HG02885 (cell line): ENCODE results near the gene ATP10D.

Experiments used
- ATAC-seq: cut with Tn5 transposase; IDR thresholded peaks from one replicate; pipeline ENCODE4 v1.9.1; 2021; ENCODE audit warnings: mild to moderate bottlenecking; ENCODE audit not compliant: unreplicated experiment, poor library complexity

ATP10D gene

GRCh38 chr4:47485047-47485692 lies at the start of gene ATP10D:
ATP10D (plus strand) TSS chr4:47485275; CDS start chr4:47512541, 27,266 bp downstream.
- peak; percentile 98 for ATAC-seq

DNA sequence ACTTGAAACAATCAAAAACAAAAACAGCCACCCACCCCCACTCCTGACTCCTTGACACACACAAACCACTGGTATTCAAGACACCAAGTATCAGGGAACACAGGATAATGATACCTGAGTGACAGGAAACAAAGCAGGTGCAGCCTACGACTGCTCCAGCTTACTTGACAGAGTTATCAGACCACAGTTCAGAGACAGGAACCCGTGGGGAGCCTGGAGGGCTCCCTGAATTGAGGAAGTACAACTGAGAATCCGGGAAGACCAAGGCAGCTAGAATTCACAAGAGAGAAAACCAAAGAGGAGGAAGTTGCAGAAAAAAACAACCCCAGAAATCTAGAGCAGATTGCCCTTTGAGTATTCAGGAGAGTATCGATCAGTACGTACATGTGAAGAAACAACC lies 42.1 kb upstream of the ATP10D start:
- ATAC-seq: peak; percentile 78

DNA sequence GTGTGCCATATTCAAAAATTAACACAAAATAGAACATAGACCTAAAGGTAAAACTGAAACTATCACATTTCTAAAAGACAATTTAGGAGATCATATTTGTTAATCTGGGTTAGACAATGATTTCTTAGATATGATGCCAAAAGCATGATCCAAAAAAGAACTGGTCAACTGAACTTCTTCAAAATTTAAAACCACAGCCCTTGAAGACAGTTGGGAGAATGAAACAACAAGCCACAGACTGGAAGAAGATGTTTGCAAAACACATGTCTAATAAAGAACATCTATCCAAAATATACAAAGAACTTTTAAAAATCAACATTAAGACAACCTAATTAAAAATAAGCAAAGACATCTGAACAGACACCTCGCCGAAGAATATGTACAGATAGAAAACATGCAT lies 41.0 kb upstream of the ATP10D start:
- ATAC-seq: no peak

- ATAC-seq: no peak
Measured at GRCh38 chr4:47451657-47452056, 33.4 kb upstream of the ATP10D start.

GRCh38 chr4:47462799-47463234 lies 22.3 kb upstream of the ATP10D start:
- peak; percentile 2 for ATAC-seq

DNA sequence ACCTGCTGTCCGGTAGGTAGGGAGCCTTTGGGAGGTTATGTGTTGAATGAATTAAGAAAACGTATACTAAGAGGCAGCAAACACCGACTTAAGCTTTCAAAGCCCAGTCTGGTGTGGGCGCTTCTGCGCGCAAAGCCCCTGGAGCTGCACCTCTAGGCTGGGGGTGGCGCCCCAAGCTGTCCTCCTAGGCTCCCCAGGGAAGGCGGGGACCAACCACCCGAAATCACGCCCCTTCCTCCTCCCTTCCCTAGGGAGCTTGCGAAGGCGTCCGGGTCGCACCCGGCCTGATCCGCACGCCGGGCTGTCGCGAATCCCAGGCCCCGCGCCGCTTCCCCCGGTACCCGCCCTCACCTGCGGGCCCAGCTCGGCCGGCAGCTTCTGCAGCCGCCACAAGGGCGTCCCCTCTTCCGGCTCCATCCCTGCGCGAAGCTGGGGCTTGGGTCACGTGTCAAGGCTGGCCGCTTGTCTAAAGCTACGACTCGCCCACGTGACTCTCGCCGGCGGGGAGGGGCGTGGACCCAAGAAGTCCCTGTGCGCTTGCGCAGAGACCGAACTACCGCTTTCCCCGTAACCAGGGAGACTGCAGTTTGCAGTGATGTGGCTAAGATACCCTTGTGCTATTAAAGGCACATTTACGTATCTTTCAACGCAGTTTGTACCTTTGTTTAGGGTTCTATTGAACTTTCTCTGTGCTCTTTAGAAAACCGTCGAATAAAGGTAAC lies 21.7 kb upstream of the ATP10D start, which contains the start of gene COMMD8:
COMMD8 (minus strand) TSS at position 468 of the 722 bp plus-strand sequence; CDS start at position 417, 51 bp downstream.
- peak; percentile 90 for ATAC-seq

DNA sequence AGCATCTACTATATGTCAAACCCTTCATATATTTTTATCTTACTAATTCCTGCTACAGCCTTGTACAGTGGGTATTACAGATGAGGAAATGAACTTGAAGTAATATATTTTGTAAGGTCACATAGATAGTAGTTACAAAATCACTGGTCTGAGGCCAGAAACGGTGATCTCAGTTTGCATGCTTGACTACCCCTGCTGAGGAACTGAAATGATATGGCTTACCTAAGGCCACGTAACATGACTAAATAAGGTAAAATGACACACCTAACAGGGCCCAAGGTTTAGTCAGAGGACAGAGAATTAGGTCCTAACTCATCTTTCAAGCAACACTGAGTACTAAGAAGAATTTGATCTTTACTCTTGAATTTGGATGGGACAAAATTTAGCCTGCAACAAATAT lies 20.1 kb upstream of the ATP10D start:
- ATAC-seq: peak; percentile 39

GRCh38 chr4:47466056-47466785 lies 18.9 kb upstream of the ATP10D start:
- no peak for ATAC-seq

DNA sequence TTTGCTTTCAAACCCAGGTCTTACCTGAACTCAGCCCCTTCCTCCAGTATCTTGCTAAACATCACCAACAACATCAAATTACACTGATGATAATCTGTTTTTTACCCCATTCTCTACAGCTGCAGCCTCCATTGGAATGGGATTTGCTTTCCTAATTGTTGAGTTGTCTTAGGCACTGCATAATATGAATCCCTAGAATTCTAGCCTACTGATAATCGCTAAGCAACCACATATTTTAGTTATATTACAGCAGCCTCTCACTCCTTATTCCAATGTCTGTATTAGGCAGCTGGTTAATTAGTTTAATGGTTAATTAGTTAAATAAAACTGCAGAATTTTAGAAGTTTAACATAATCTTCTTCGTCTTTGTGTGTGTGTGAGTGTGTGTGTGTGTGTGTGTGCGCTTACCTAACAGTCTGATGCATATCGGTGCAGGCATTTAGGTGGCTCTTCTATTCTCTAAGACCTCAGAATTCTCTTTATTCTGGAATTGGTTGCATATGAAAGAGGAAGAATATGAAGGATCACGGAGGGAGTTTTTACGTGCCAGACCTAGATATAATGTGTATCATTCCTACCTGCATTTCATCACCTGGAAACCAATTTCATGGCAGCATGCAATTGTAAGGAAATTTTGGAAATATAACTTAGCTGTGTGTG lies 16.2 kb upstream of the ATP10D start:
- ATAC-seq: no peak

DNA sequence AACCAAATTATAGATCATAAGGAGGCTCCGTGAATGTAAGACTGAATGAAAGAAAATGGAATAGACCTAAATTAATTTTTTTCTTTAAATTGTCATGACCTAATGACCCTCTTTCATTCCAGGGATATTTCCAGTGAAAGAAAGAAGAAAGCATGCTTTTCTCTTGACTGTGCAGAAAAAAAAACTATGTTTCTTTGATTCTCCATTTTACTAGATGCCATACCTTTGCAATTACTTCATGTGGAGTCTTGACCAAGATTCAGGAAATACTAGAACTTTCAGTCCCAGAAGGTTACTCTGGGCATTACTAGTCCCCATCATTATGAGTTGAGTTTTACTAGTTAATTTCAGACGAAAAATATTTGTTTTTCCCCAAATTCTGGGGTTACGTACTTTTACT lies 15.1 kb upstream of the ATP10D start:
- ATAC-seq: no peak

GRCh38 chr4:47471064-47471463 lies 14.0 kb upstream of the ATP10D start:
- ATAC-seq: no peak

DNA sequence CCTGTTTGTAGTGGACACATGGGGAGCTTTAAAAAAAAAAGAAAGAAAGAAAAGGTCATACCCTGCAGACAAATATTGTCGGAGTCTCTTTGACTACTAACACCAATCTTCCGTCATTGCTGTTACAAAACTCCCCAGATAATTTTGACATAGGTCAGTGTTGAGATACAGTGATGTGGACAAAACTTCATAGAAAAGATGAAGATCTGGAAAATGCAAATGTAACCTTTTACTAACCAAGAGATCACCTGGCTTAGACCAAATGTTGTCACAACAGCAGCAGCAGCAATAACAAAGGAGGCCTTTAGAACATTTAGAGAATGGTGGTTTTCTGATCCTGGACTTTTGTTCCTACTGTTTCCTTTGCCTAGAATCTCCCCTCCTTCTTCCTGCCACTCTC lies 13.5 kb upstream of the ATP10D start:
- no peak for ATAC-seq

GRCh38 chr4:47473141-47473750 lies 11.8 kb upstream of the ATP10D start:
- ATAC-seq: no peak

DNA sequence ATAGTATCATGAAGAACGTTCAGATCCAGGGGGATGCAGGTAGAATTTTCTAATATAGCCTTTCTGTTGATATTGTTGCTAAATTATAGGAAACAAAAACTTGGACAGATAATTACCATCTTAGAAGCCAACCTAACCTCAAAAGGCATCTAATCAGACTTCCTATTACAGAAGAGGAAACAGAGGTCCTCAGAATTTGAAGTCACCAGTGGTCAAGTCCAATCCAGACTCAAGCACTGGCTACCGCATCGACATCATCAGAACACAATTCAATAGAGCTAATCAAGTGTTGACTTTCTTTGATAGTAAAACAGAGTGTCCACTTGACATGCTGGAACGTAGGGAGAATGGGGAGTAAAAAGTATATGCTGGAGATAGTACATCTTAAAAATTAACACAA lies 10.3 kb upstream of the ATP10D start:
- no peak for ATAC-seq

GRCh38 chr4:47475411-47475810 lies 9.7 kb upstream of the ATP10D start:
- ATAC-seq: no peak

DNA sequence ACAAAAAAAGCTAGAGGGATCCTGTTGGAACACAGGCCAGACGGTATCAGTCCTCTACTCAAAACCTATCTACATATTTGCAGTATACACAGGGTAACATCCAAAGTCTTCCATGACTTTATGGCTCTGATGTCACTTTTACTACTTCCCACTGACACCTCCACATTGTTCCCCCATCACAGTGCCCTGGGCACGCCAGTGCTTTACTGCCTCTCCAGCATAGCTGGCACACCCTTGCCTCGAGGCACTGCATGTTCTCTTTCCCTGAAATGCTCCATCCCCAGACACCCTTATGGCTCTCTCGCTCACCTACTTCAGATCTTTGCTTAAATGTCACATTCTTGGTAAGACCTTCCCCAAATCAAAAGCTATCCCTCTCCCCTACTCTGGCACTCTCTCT lies 6.3 kb upstream of the ATP10D start:
- ATAC-seq: no peak

DNA sequence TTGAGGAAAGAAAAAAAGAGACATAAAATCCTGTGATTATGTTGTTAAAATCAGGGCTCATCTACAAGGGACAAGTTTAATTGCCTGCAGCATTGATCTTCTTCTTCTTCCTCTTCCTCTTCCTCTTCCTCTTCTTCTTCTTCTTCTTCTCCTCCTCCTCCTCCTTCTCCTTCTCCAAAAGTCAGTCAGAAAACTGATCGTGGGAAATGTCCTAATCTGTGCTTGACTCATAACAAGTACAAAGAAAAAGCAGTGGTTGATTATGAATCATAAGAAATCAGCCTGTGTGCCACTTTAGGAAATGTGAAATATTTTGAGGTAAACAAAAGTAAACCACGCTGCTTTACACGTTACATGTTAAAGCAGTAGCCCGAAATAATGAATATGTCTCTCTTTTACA lies 2.7 kb upstream of the ATP10D start:
- ATAC-seq: no peak

DNA sequence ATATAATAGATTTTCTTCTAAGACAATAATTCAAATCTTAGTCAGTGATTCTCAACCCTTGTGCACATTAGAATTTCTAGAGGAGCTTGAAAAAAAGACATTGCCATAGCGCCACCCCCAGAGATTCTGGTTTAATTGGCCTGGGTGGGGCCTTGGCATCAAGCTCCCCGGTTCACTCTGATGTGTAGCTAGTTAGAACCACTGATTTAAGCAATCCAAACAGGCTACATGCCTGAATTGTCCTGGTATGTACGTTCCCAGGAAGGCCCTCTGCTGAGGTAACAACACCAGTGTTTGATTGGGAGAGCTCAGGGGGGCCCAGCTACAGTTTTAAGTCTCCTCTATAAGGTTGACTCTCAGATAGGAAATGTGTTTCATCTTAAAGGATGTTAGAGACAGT lies 1.3 kb upstream of the ATP10D start:
- peak; percentile 1 for ATAC-seq

DNA sequence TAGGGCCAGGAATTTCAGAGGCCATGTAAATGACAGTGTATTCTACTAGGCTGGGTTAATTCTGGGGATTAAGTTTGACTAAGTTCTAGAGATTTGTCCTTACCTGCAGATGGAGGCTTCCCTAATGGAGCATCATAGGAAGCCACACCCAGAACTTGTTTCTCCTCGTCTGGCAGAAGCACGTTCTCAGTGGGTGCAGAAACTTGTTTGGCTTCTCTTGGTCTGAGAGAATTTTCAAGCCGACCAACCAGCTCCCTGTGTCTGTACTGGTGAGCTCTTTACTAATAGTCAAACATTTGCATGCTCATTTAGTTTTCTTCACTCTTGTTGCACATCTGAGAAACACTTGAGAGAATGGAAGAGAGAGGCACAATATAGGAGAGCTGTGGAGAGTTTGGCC lies 907 bp upstream of the ATP10D start:
- peak; percentile 26 for ATAC-seq

- no peak for ATAC-seq
Measured at GRCh38 chr4:47485768-47486167, 693 bp downstream of the ATP10D start.
